Effector memory CD4-positive, alpha-beta T cell (primary cell): ENCODE data around the gene ATP10A.
"Not testable (repeated sequence)": the region's sequence is repeated elsewhere in the genome, so short reads cannot be mapped to it uniquely, and the experiment has no call there.

Experiments
- DNase-seq, 3 donors: peaks; one replicate each; pipeline ENCODE4 v3.0.0-alpha.2; 2020
- H3K27ac ChIP-seq: 2 replicates; pipeline ENCODE4 v1.7.0; 2013; ENCODE audit warnings: mild to moderate bottlenecking, low read length, moderate library complexity; ENCODE audit not compliant: insufficient read depth, poor library complexity, severe bottlenecking
- H3K27me3 ChIP-seq: replicated peaks from 2 replicates; pipeline ENCODE4 v1.7.0; 2013; ENCODE audit warnings: mild to moderate bottlenecking, low read length; ENCODE audit not compliant: insufficient read depth, control insufficient read depth, poor library complexity, severe bottlenecking
- H3K36me3 ChIP-seq: 2 replicates; pipeline ENCODE4 v1.7.0; 2013; ENCODE audit warnings: mild to moderate bottlenecking, low read length, moderate library complexity; ENCODE audit not compliant: control insufficient read depth, insufficient read depth
- H3K4me1 ChIP-seq: 2 replicates; pipeline ENCODE4 v1.7.0; 2013; ENCODE audit warnings: low read length, mild to moderate bottlenecking; ENCODE audit not compliant: control insufficient read depth, insufficient read depth, poor library complexity, severe bottlenecking
- H3K4me3 ChIP-seq: 2 replicates; pipeline ENCODE4 v1.7.0; 2013; ENCODE audit warnings: low read length, low read depth, mild to moderate bottlenecking; ENCODE audit not compliant: insufficient read depth, poor library complexity, severe bottlenecking
- H3K9me3 ChIP-seq: 2 replicates; pipeline ENCODE4 v1.7.0; 2013; ENCODE audit warnings: mild to moderate bottlenecking, low read length, moderate library complexity; ENCODE audit not compliant: control insufficient read depth

The ATP10A gene

GRCh38 chr15:25768271-25768670 lies 94.9 kb downstream of the ATP10A start:
- H3K4me3 ChIP-seq, result no peak overlapping the region
- H3K27me3 ChIP-seq, result no peaks in the 10 kb centered on the region
- H3K9me3 ChIP-seq, result no peaks in the 10 kb centered on the region
- no peaks in the 10 kb centered on the region for H3K4me1 ChIP-seq
- no peak for DNase-seq
- peaks cover 17% of the 10 kb centered on the region for H3K36me3 ChIP-seq
- H3K27ac ChIP-seq, result no peak overlapping the region

GRCh38 chr15:25767356-25768151 lies 95.6 kb downstream of the ATP10A start:
- DNase-seq, result no peak
- H3K4me3 ChIP-seq, result no peak overlapping the region
- no peaks in the 10 kb centered on the region for H3K9me3 ChIP-seq
- H3K27ac ChIP-seq, result no peak overlapping the region
- no peaks in the 10 kb centered on the region for H3K4me1 ChIP-seq
- no peaks in the 10 kb centered on the region for H3K27me3 ChIP-seq
- peaks cover 13% of the 10 kb centered on the region for H3K36me3 ChIP-seq

DNA sequence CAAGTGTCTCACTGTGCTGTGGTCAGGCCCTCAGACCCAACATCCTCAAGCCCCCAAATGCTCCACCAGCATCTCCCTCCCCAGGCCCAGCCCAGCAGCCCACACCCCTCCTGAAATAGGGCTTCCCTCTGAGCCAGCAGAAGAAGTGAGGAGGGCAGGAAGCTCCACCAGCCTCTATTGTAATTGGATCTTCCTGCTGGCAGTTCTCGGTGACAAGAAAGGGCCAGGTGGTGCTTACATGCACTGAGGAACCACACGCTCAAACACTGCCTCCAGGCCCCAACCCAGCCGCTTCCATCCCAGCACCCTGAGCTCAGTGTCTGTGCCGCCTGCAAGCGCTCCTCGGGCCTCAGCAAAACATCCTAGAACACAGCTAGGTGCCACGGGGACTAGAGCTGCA lies 96.7 kb downstream of the ATP10A start:
- no peak for DNase-seq
- Histone ChIP-seq H3K4me1 (no peaks in the 10 kb centered on the region), H3K36me3 (peaks cover 13% of the 10 kb centered on the region), H3K4me3 (no peak overlapping the region), H3K27me3 (no peaks in the 10 kb centered on the region), H3K9me3 (no peaks in the 10 kb centered on the region), H3K27ac (no peak overlapping the region)

DNA sequence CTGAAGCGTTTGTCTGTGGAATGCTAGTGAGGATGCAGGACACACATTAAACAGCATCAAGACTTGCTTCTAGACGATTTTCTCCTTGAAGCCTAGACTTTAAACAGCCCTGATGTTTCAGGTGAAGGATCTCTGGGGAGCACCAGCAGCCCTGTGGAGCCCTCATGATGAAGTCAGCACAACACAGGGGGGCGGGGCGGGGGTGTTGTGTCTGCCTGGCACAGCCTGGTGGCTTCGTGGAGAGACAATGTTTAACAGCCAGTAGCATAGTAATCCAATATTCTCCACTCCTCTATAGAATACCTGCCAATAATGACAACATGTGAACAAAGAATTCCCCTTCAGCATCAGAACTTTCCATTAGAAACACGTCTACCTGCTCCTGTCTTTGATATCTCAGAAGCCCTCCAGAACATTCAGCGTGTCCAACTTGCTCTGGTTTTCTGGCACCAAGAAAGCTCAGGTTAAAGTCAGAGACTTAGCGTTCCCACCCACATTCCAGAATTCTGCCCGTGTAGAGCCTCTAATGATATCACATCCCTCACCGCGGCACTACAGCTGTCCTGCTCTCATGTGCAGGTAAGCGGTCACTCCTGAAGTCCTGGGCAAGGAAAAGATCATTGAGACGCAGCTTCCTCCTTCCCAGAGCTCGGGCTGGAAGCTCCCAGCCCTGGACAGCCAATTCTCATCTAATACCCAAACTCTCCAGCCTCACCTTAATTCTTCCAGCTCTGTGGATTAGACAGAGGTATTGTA lies 98.0 kb downstream of the ATP10A start:
- Histone ChIP-seq H3K27me3 (no peaks in the 10 kb centered on the region), H3K9me3 (no peaks in the 10 kb centered on the region)

DNA sequence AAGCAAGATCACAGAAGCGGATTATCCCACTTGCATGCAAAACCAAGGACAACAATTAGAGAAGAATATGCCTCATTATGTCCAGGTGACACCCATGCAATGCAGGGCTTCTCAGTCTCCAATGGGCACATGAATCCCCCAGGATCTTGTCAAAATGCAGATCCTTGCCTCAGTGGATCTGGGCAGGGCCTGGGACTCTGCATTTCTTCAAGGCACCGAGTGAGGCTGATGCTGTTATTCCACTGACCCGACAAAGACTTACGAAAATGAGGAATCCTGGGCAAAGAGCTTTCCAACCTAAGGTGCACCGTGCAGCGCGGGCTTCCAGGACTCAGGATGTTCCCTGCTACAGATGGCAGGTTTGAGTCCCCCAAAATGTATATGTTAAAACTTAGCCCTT lies 99.2 kb downstream of the ATP10A start:
- DNase-seq, result no peak
- no peaks in the 10 kb centered on the region for H3K27me3 ChIP-seq
- H3K9me3 ChIP-seq, result no peaks in the 10 kb centered on the region
- H3K36me3 ChIP-seq, result peaks cover 13% of the 10 kb centered on the region
- H3K4me1 ChIP-seq, result no peaks in the 10 kb centered on the region
- no peak overlapping the region for H3K27ac ChIP-seq
- no peak overlapping the region for H3K4me3 ChIP-seq

More for the DNA sequence above, 98.0 kb downstream of the ATP10A start:
- Histone ChIP-seq H3K4me3 (no peak overlapping the region), H3K27ac (no peak overlapping the region), H3K4me1 (no peaks in the 10 kb centered on the region), H3K36me3 (peaks cover 13% of the 10 kb centered on the region)
- no peak for DNase-seq

DNA sequence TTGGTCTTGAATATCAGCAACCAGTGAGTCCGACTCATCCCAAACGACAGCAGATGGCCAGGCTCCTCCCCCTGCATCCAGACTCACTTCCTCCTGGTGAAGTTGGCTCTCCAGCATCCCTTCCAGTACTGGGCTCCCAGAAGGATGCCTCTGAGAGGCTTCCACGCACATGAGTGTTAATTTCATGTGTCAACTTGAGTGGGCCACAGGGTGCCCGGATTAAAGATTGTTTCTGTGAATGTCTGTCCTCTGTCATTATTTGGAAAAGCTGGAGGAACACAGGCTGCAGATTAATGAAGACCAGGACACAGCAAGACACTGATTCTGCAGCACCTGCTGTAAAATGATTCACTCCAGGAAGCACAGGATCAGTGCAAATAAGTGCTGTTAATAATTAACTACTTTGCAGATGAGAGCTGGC lies 99.8 kb downstream of the ATP10A start:
- Histone ChIP-seq H3K27ac (no peak overlapping the region), H3K36me3 (peaks cover 13% of the 10 kb centered on the region), H3K27me3 (no peaks in the 10 kb centered on the region), H3K9me3 (no peaks in the 10 kb centered on the region), H3K4me1 (no peaks in the 10 kb centered on the region), H3K4me3 (no peak overlapping the region)
- no peak for DNase-seq

GRCh38 chr15:25761971-25762662 lies 101.0 kb downstream of the ATP10A start:
- Histone ChIP-seq H3K4me1 (no peaks in the 10 kb centered on the region), H3K27me3 (no peaks in the 10 kb centered on the region), H3K9me3 (no peaks in the 10 kb centered on the region), H3K27ac (no peak overlapping the region), H3K36me3 (peaks cover 13% of the 10 kb centered on the region), H3K4me3 (no peak overlapping the region)
- no peak for DNase-seq

DNA sequence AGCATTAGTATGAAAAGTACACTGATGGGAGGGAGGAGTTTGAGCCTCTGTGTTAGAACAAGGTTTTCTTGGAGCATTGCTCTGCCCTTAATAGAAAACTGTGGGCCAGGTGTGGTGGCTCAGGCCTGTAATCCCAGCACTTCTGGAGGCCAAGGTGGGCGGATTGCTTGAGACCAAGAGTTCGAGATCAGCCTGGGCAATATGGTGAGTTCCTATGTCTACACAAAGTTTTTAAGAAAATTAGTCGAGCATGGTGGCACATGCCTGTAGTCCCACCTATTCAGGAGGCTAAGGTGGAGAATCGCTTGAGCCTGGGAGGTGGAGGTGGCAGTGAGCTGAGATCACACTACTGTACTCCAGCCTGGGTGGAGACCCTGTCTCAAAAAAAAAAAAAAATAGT lies 103.7 kb downstream of the ATP10A start:
- peaks cover 6% of the 10 kb centered on the region for H3K36me3 ChIP-seq
- no peaks in the 10 kb centered on the region for H3K9me3 ChIP-seq
- no peak overlapping the region for H3K27ac ChIP-seq
- no peak for DNase-seq
- no peak overlapping the region for H3K4me3 ChIP-seq
- H3K27me3 ChIP-seq, result no peaks in the 10 kb centered on the region
- H3K4me1 ChIP-seq, result no peaks in the 10 kb centered on the region

GRCh38 chr15:25758612-25759011 lies 104.5 kb downstream of the ATP10A start:
- not testable (repeated sequence) for H3K4me1 ChIP-seq, DNase-seq, H3K9me3 ChIP-seq, H3K4me3 ChIP-seq, H3K27me3 ChIP-seq, H3K27ac ChIP-seq, H3K36me3 ChIP-seq
